Subcutaneous adipose tissue (tissue), 4 donors: ENCODE data around the gene SLC17A5. TPM values are rescaled to one million over a fixed set of nuclear protein-coding genes. Genes with fewer than 3 reads are reported as not detected.

ENCODE experiments used
- CTCF ChIP-seq: fragments of 450-650 bp; IDR thresholded peaks from one replicate; pipeline ENCODE4 v1.5.1; 2016; ENCODE audit warnings: low read depth, mild to moderate bottlenecking, control low read depth, antibody characterized with exemption, moderate library complexity
- total RNA-seq, 4 donors: library from RNA; depleted of rRNA; stranded (reverse); fragments of >200 nt; gene quantifications; one replicate each; pipeline ENCODE4 v1.1.0, GENCODE V29; 2016

SLC17A5 gene
- total RNA-seq, 4 donors from 2014 or later, result 16.0 to 55.4 (median 29.5) TPM

- TF ChIP-seq CTCF, result no peak
These were observed 91.2 kb downstream of the SLC17A5 start for GRCh38 chr6:73562558-73562957.

- TF ChIP-seq CTCF, result no peak
These were observed 92.9 kb downstream of the SLC17A5 start for GRCh38 chr6:73560853-73561407.

GRCh38 chr6:73560182-73560732 is 93.5 kb downstream of the SLC17A5 start:
- TF ChIP-seq CTCF, result no peak

- no peak for TF ChIP-seq CTCF
These were observed 95.0 kb downstream of the SLC17A5 start for GRCh38 chr6:73558624-73559398.

GRCh38 chr6:73556836-73557235 is 97.0 kb downstream of the SLC17A5 start:
- TF ChIP-seq CTCF, result no peak

GRCh38 chr6:73548458-73549446 is 105.0 kb downstream of the SLC17A5 start:
- no peak for TF ChIP-seq CTCF
